Esophagus muscularis mucosa (tissue), 4 donors: Measurements from ENCODE around the gene ANTXR1.

Experiments
- EP300 ChIP-seq: sonication (generic); formaldehyde crosslinking; IDR thresholded peaks from one replicate; pipeline ENCODE4 v1.6.1; 2017; ENCODE audit warnings: antibody characterized with exemption
- POLR2A ChIP-seq: fragments of 450-650 bp; IDR thresholded peaks from one replicate; pipeline ENCODE4 v1.6.1; 2017; ENCODE audit warnings: antibody characterized with exemption, moderate library complexity, mild to moderate bottlenecking, low read depth
- POLR2AphosphoS5 ChIP-seq, 2 donors: sonication (generic); formaldehyde crosslinking; IDR thresholded peaks; one replicate each; pipeline ENCODE4 v1.6.1; 2017; ENCODE audit warnings: antibody characterized with exemption in 2 of 2
- TF ChIP-seq, protein P1 (sequence below), 3 experiments: fragments of 200-600 bp in 2 of 3; fragments of 450-650 bp in 1 of 3; sonication (generic) in 2 of 3; IDR thresholded peaks; one replicate each; pipeline ENCODE4 v1.5.1; 2017 to 2019; ENCODE audit warnings: antibody characterized with exemption in 3 of 3, mild to moderate bottlenecking in 2 of 3, moderate library complexity in 1 of 3

DNA sequence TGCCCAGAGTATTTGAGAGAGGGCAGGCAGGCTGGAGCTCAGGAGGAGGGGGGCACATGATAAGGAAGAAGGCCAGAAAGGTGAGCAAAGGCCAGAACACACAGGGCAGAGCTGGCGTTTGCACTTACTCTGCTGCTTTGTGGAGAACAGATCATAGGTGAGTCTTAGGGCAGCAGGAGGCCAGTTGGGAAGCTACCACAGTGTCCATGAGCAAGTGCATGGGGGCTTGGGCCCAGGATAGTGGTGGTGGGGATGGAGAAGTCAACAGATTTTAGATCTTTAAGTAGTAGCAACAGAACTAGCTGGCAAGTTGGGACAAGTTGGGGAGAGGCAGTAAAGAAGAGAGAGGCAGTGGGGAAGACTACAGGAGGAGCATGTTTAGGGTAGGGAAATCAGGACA, 168.0 kb downstream of the ANTXR1 start:
- TF ChIP-seq, protein P1, sequence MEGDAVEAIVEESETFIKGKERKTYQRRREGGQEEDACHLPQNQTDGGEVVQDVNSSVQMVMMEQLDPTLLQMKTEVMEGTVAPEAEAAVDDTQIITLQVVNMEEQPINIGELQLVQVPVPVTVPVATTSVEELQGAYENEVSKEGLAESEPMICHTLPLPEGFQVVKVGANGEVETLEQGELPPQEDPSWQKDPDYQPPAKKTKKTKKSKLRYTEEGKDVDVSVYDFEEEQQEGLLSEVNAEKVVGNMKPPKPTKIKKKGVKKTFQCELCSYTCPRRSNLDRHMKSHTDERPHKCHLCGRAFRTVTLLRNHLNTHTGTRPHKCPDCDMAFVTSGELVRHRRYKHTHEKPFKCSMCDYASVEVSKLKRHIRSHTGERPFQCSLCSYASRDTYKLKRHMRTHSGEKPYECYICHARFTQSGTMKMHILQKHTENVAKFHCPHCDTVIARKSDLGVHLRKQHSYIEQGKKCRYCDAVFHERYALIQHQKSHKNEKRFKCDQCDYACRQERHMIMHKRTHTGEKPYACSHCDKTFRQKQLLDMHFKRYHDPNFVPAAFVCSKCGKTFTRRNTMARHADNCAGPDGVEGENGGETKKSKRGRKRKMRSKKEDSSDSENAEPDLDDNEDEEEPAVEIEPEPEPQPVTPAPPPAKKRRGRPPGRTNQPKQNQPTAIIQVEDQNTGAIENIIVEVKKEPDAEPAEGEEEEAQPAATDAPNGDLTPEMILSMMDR (IDR thresholded peaks at IDR 0.05) = no peak
- TF ChIP-seq POLR2AphosphoS5 (IDR thresholded peaks at IDR 0.05) (no peak), EP300 (no peak), POLR2A (no peak)
